LoVo (cell line): Measurements from ENCODE around the gene CRAMP1.
"Not testable (repeated sequence)": the region's sequence is repeated elsewhere in the genome, so short reads cannot be mapped to it uniquely, and the experiment has no call there.

ENCODE experiments used
- DNase-seq: peaks from one replicate; pipeline ENCODE4 v3.0.0-alpha.2; 2016; ENCODE audit warnings: low spot score

The CRAMP1 gene

GRCh38 chr16:1710811-1711507 lies 98.8 kb downstream of the CRAMP1 start:
- no peak for DNase-seq

- no peak for DNase-seq
Measured at GRCh38 chr16:1712791-1713261, 100.7 kb downstream of the CRAMP1 start.

GRCh38 chr16:1713331-1713730 lies 101.2 kb downstream of the CRAMP1 start:
- no peak for DNase-seq

- DNase-seq = no peak
Measured at GRCh38 chr16:1713933-1714332, 101.8 kb downstream of the CRAMP1 start.

- DNase-seq = no peak
Measured at GRCh38 chr16:1715220-1715619, 103.1 kb downstream of the CRAMP1 start.

GRCh38 chr16:1718236-1718635 lies 106.1 kb downstream of the CRAMP1 start:
- DNase-seq = not testable (repeated sequence)

GRCh38 chr16:1719559-1720229 lies 107.5 kb downstream of the CRAMP1 start:
- DNase-seq = not testable (repeated sequence)

GRCh38 chr16:1721372-1721771 lies 109.2 kb downstream of the CRAMP1 start:
- DNase-seq = no peak

GRCh38 chr16:1723450-1724147 lies 111.4 kb downstream of the CRAMP1 start:
- peak; percentile 32 for DNase-seq

- DNase-seq = no peak
Measured at GRCh38 chr16:1724491-1724890, 112.3 kb downstream of the CRAMP1 start.

- DNase-seq = no peak
Measured at GRCh38 chr16:1726661-1727502, 114.7 kb downstream of the CRAMP1 start.
